Measurements from ENCODE around the gene MEIS2.

- no peak for TF ChIP-seq POLR2A (IDR thresholded peaks at IDR 0.05)
- no peak for TF ChIP-seq CTCF (IDR thresholded peaks at IDR 0.05)
Observed at GRCh38 chr15:37094333-37094914, 5.9 kb downstream of the MEIS2 start.

All from adrenal gland (tissue), 5 donors.